Prostate gland (tissue), 2 donors: ENCODE data around the gene PYDC1.

Source experiments
- POLR2A ChIP-seq: fragments of 450-650 bp; IDR thresholded peaks from one replicate; pipeline ENCODE4 v1.6.1; 2016; ENCODE audit warnings: antibody characterized with exemption, mild to moderate bottlenecking
- TF ChIP-seq, protein P1 (sequence below), 4 experiments: fragments of 200-600 bp in 2 of 4; fragments of 450-650 bp in 2 of 4; sonication (generic) in 2 of 4; IDR thresholded peaks; 1 replicate in 3 of 4; 2 replicates in 1 of 4; pipeline ENCODE4 v1.5.1; 2016 to 2019; ENCODE audit warnings: antibody characterized with exemption in 4 of 4, mild to moderate bottlenecking in 2 of 4, moderate library complexity in 2 of 4

DNA sequence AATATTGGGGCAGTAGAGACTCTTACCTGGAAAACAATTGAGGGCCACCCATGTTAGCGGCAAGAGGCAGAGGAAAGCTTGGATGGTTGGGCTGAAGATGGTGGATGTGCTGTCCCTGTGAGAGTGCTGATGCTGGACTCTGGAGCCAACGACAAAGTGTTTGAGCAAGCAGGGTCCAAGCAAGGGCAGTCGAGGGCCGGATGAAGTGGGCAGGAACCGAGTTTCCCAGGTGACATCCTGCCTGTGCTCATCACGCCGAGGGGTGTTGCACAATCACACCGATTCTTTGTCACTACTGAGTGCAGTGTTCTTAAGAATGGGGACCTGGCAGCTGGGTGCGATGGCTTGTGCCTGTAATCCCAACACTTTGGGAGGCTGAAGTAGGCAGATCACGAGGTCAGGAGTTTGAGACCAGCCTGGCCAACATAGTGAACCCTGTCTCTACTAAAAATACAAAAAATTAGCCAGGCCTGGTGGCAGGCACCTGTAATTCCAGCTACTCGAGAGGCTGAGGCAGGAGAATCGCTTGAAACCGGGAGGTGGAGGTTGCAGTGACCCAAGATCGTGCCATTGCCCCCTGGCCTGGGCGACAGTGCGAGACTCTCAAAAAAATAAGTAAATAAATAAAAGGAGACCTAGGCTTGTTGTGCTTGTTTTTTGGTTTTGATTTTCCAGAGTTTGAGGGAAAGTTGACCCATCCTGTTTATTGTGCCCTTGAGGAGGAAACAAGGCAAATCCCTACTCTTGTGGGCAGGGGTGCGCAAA is 20.4 kb downstream of the PYDC1 start:
- TF ChIP-seq, protein P1, sequence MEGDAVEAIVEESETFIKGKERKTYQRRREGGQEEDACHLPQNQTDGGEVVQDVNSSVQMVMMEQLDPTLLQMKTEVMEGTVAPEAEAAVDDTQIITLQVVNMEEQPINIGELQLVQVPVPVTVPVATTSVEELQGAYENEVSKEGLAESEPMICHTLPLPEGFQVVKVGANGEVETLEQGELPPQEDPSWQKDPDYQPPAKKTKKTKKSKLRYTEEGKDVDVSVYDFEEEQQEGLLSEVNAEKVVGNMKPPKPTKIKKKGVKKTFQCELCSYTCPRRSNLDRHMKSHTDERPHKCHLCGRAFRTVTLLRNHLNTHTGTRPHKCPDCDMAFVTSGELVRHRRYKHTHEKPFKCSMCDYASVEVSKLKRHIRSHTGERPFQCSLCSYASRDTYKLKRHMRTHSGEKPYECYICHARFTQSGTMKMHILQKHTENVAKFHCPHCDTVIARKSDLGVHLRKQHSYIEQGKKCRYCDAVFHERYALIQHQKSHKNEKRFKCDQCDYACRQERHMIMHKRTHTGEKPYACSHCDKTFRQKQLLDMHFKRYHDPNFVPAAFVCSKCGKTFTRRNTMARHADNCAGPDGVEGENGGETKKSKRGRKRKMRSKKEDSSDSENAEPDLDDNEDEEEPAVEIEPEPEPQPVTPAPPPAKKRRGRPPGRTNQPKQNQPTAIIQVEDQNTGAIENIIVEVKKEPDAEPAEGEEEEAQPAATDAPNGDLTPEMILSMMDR (IDR thresholded peaks at IDR 0.05) = no peak
- no peak for TF ChIP-seq POLR2A
